SK-N-SH treated with all-trans-retinoic acid at 6 μM for 48 hours (cell line): ENCODE measurements around the gene FOXN4.

Source experiments
- ATAC-seq: fragments of 200-7000 bp; cut with Tn5 transposase; 3 replicates; pipeline ENCODE4 v1.9.1; 2020; ENCODE audit warnings: mild to moderate bottlenecking, moderate library complexity
- ARNTL ChIP-seq: fragments of 450-650 bp; formaldehyde crosslinking; IDR thresholded peaks from 2 replicates; pipeline ENCODE4 v1.5.0; 2020; ENCODE audit warnings: low read depth, mild to moderate bottlenecking, moderate library complexity, borderline replicate concordance
- BACH2 ChIP-seq: fragments of 250-450 bp; sonication (Bioruptor Pico); IDR thresholded peaks from 2 replicates; pipeline ENCODE4 v1.9.0; 2021; ENCODE audit warnings: mild to moderate bottlenecking, borderline replicate concordance
- CREB5 ChIP-seq: fragments of 250-450 bp; sonication (Bioruptor Pico); IDR thresholded peaks from 2 replicates; pipeline ENCODE4 v1.5.1; 2020; ENCODE audit warnings: low read depth, mild to moderate bottlenecking, moderate library complexity
- CSDC2 ChIP-seq: fragments of 250-450 bp; sonication (Bioruptor Pico); IDR thresholded peaks from 2 replicates; pipeline ENCODE4 v1.5.0; 2020; ENCODE audit warnings: mild to moderate bottlenecking, moderate library complexity
- CSRNP3 ChIP-seq: fragments of 250-450 bp; sonication (Bioruptor Pico); IDR thresholded peaks from 2 replicates; pipeline ENCODE4 v1.5.1; 2021; ENCODE audit warnings: mild to moderate bottlenecking, moderate library complexity
- ESRRG ChIP-seq: fragments of 250-450 bp; sonication (Bioruptor Pico); IDR thresholded peaks from 2 replicates; pipeline ENCODE4 v1.6.1; 2021; ENCODE audit warnings: mild to moderate bottlenecking
- GLIS3 ChIP-seq: fragments of 250-450 bp; sonication (Bioruptor Pico); IDR thresholded peaks from 2 replicates; pipeline ENCODE4 v1.5.0; 2020; ENCODE audit warnings: mild to moderate bottlenecking, moderate library complexity
- OSR1 ChIP-seq: fragments of 250-450 bp; sonication (Bioruptor Pico); IDR thresholded peaks from 2 replicates; pipeline ENCODE4 v1.8.0; 2022; ENCODE audit warnings: moderate library complexity, mild to moderate bottlenecking, inconsistent platforms
- PATZ1 ChIP-seq: fragments of 250-450 bp; sonication (Bioruptor Pico); IDR thresholded peaks from 2 replicates; pipeline ENCODE4 v1.8.0; 2020; ENCODE audit warnings: mild to moderate bottlenecking, moderate library complexity, borderline replicate concordance
- POU6F1 ChIP-seq: fragments of 250-450 bp; sonication (Bioruptor Pico); IDR thresholded peaks from 2 replicates; pipeline ENCODE4 v1.8.0; 2021; ENCODE audit warnings: low read depth, mild to moderate bottlenecking, moderate library complexity, borderline replicate concordance
- PPARA ChIP-seq: fragments of 250-450 bp; sonication (Bioruptor Pico); IDR thresholded peaks from 2 replicates; pipeline ENCODE4 v1.5.0; 2020; ENCODE audit warnings: mild to moderate bottlenecking, borderline replicate concordance
- RARB ChIP-seq: fragments of 250-450 bp; sonication (Bioruptor Pico); IDR thresholded peaks from 2 replicates; pipeline ENCODE4 v1.8.0; 2021; ENCODE audit warnings: mild to moderate bottlenecking, moderate library complexity
- SNAI2 ChIP-seq: fragments of 250-450 bp; sonication (Bioruptor Pico); IDR thresholded peaks from 2 replicates; pipeline ENCODE4 v1.5.0; 2020; ENCODE audit warnings: mild to moderate bottlenecking, moderate library complexity
- TCF4 ChIP-seq: fragments of 250-450 bp; sonication (Bioruptor Pico); IDR thresholded peaks from 2 replicates; pipeline ENCODE4 v1.8.0; 2021; ENCODE audit warnings: mild to moderate bottlenecking, moderate library complexity, borderline replicate concordance
- TOX ChIP-seq: fragments of 250-450 bp; sonication (Bioruptor Pico); IDR thresholded peaks from 2 replicates; pipeline ENCODE4 v1.8.0; 2021; ENCODE audit warnings: mild to moderate bottlenecking, moderate library complexity, borderline replicate concordance
- TSHZ2 ChIP-seq: fragments of 250-450 bp; sonication (Bioruptor Pico); IDR thresholded peaks from 2 replicates; pipeline ENCODE4 v1.5.0; 2020; ENCODE audit warnings: mild to moderate bottlenecking, moderate library complexity
- ZC3H10 ChIP-seq: fragments of 250-450 bp; sonication (Bioruptor Pico); IDR thresholded peaks from 2 replicates; pipeline ENCODE4 v1.5.1; 2021; ENCODE audit warnings: mild to moderate bottlenecking, moderate library complexity
- ZFP3 ChIP-seq: fragments of 250-450 bp; sonication (Bioruptor Pico); IDR thresholded peaks from 2 replicates; pipeline ENCODE4 v1.5.0; 2020; ENCODE audit warnings: mild to moderate bottlenecking, moderate library complexity
- ZFP30 ChIP-seq: fragments of 450-650 bp; formaldehyde crosslinking; IDR thresholded peaks from 2 replicates; pipeline ENCODE4 v1.5.0; 2022; ENCODE audit warnings: mild to moderate bottlenecking, moderate library complexity
- ZNF565 ChIP-seq: fragments of 450-650 bp; formaldehyde crosslinking; conservative IDR thresholded peaks from 2 replicates; pipeline ENCODE4 v1.5.0; 2020; ENCODE audit warnings: low read depth, mild to moderate bottlenecking, moderate library complexity
- ZNF70 ChIP-seq: fragments of 450-650 bp; formaldehyde crosslinking; IDR thresholded peaks from 2 replicates; pipeline ENCODE4 v1.5.0; 2020; ENCODE audit warnings: mild to moderate bottlenecking, moderate library complexity
- ZNF8 ChIP-seq: fragments of 450-650 bp; formaldehyde crosslinking; IDR thresholded peaks from 2 replicates; pipeline ENCODE4 v1.5.0; 2020; ENCODE audit warnings: mild to moderate bottlenecking, moderate library complexity

The FOXN4 gene

GRCh38 chr12:109252799-109253198 lies 56.3 kb downstream of the FOXN4 start:
- no peak for ATAC-seq
- TF ChIP-seq CSDC2 (CRISPR knock-in tag), result no peak
- no peak for TF ChIP-seq ZC3H10
- TF ChIP-seq TCF4 (CRISPR knock-in tag), result no peak
- TF ChIP-seq ZNF565 (CRISPR knock-in tag), result no peak
- TF ChIP-seq POU6F1, result no peak
- TF ChIP-seq OSR1 (CRISPR knock-in tag), result no peak
- TF ChIP-seq ARNTL (CRISPR knock-in tag), result no peak
- no peak for TF ChIP-seq SNAI2 (CRISPR knock-in tag)
- no peak for TF ChIP-seq TOX (CRISPR knock-in tag)
- TF ChIP-seq CREB5 (CRISPR knock-in tag), result no peak
- TF ChIP-seq PPARA, result no peak
- TF ChIP-seq BACH2, result no peak
- no peak for TF ChIP-seq ZNF70
- TF ChIP-seq ZFP30, result no peak
- no peak for TF ChIP-seq ESRRG (CRISPR knock-in tag)

- TF ChIP-seq POU6F1 (no peak), CREB5 (CRISPR knock-in tag) (no peak), PATZ1 (CRISPR knock-in tag) (no peak), ZNF565 (CRISPR knock-in tag) (no peak)
- TF ChIP-seq, all 23 proteins: peak for 0
- no peak for ATAC-seq
These were observed 58.6 kb downstream of the FOXN4 start for GRCh38 chr12:109250523-109250922.

GRCh38 chr12:109247831-109248654 lies 61.0 kb downstream of the FOXN4 start:
- ATAC-seq, result no peak
- no peak for TF ChIP-seq POU6F1
- TF ChIP-seq RARB (CRISPR knock-in tag), result no peak
- TF ChIP-seq ZFP3 (CRISPR knock-in tag), result no peak
- TF ChIP-seq ZNF70, result no peak
- TF ChIP-seq TSHZ2 (CRISPR knock-in tag), result no peak
- TF ChIP-seq CSRNP3, result no peak
- no peak for TF ChIP-seq ZNF8 (CRISPR knock-in tag)
- TF ChIP-seq GLIS3 (CRISPR knock-in tag), result no peak
